GM19351 (cell line): Measurements from ENCODE around the gene MYO7B.

ENCODE experiments used
- ATAC-seq: cut with Tn5 transposase; IDR thresholded peaks from one replicate; pipeline ENCODE4 v1.9.1; 2021; ENCODE audit warnings: mild to moderate bottlenecking, moderate library complexity; ENCODE audit not compliant: unreplicated experiment

The MYO7B gene

DNA sequence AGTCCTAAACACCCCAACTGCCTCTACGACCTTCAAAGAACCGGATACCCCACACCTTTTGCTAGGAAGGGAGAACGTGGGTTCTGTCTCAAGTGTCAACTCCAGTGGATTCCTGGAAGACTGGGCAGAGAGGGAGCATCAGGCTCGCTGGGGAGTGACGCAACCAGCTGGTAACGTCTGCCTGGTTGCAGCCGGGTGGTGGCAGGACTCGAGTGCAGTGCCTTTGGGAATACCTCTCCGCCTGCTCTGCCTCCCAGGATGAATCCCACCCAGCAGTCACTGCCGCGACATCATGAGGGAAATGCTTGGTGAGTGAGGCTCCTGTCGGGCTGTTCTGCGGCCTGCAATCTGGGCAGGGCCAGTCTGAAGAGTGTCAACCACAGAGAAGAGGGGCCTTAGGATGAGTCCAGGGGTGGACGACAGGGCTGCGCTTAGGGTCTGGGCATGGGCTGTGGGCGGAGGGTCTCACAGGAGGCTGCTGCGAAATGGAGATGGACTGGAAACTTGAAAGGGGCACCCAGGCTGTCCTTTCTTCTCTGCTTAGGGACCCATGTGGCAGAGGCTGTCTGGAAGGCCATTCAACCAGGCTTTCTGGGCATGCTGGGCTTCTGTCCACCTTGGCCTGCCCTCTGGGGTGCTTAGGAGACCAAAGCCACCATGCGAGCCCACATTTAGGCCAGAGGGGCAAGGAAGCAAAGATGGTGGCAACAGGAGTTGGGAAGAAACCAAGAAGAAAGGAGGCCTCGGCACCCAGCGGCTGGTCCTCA, 123.3 kb downstream of the MYO7B start:
- ATAC-seq, result no peak

DNA sequence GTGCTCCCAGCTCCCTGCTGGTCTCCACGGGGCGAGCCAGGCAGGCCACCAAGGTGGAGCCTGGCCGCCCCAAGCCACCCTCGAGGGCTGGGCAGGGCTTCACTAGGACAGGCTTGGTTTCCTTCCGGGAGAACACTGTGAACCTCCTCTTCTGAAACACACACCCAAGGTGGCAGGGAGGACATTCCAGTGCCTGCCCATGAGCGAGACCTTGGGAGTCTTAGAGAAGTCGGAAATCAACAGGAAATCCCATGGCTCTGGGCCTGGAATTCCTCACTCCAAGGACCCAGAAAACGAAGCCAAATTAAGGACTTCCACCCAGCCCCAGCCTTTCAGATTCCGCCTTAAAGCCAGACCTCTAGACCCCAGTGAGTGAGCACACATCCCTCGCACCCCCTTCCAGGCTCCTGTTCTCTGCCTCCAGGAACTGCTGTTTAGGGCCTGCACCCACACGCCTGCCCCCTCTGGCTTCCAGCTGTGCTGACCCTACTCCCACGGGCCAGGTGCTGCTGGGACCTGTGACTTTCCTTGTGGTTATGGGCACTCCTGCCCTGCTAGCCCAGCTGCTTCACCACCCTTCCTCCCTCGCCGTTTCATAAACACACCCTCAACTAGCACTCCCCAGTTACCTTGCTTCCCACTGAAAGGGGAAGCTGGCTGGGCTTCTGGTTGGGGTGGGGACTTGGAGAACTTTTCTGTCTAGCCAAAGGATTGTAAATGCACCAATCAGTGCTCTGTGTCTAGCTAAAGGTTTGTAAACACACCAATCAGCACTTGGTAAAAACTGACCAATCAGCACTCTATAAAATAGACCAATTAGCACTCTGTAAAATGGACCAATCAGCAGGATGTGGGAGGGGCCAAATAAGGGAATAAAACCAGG, 124.2 kb downstream of the MYO7B start:
- no peak for ATAC-seq

- ATAC-seq, result no peak
These were observed 124.8 kb downstream of the MYO7B start for GRCh38 chr2:127660291-127660578.

- ATAC-seq, result no peak
These were observed 125.7 kb downstream of the MYO7B start for GRCh38 chr2:127661072-127661649.

- no peak for ATAC-seq
These were observed 126.5 kb downstream of the MYO7B start for GRCh38 chr2:127661949-127662510.

DNA sequence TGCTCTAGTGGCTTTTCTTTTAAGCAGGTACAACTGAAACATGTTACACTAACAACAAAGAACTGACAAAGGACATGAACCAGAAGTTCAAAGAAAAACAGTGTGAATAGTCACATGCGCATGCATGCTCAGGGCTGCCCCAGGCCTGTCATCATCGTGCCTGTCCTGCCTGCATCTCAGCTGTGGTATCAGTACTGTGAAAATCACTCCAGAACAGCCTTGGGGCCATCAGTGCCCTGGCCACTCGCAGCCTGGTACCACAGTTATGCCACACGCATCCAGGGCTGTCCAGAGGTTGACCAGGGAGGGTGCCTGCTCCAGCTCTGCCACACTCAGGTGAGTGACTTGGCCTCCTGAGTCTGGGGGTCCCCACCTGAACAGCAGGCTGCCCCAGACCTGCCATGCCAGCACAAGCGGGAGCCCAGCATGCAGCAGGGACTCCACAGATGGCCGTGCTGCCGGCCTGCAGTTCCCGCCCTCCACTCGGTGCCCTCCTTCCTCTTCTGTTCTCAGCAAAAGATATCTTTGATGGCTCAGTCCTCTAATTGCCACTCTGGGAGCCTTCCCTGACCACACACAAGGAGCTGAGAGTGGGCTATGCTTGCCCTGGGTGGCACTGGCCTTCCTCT, 127.6 kb downstream of the MYO7B start:
- no peak for ATAC-seq

DNA sequence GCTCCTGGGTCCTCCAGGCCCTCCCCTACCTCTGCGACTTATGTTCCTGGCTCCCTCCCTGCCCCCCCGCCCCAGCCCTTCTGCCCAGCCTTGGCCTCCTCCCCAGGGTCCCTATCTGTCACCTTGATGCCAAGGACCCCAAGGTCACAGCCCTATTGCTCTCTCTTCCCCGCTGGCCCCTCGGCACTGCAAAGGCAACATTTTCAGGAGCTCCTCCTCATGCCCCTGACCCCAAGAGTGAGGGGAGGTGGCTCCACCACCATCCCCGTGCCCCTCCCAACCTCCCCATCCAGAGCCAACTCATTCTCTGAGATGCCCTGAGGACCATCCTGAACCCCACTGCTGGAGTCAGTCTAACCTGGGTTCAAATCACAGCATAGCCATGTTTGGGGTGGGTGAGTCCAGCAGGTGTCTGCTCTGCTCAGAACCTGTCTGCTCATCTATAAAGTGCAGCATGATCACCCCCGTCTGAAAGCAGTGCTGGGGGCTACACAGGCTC, 128.1 kb downstream of the MYO7B start:
- no peak for ATAC-seq

DNA sequence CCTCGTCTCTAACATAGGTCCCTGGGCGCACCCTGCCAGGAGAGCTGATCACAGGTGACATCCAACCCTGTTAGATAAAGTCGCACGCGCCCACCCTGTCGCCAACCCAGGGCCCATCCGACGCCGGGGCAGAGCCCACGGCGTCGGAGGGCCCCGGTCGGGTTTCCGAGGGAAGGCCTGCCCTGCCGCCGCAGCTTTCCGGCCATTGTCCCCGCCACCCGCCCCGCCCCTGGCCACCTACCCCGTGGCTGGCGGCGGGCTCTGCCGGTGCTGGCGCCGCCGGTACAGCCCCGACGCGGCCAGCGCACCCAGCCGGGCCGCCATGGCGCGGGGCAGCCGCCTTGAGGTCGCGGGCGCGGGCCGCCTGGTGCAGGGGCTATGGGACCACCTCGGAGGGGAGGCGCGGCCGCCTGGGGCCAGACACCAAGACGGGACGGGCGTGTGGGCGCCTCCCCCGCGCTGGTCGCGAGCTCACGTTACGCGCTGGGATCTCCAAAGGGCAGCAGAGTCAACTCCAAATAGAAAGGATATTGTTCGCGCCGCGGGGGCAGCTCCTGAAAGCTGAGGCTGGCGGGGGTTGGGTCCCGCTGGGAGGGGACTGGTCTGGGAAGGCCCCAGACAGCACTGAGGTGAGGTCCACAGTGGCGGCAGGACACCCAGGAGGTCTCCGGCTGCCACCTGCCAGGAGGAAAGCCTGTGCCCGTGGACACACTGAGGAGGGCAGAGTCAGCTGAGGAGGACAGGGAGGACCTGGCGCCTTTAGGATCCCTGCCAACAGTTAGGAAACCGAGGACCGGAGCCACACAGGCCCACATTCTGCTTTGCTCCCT, 128.8 kb downstream of the MYO7B start:
- no peak for ATAC-seq

DNA sequence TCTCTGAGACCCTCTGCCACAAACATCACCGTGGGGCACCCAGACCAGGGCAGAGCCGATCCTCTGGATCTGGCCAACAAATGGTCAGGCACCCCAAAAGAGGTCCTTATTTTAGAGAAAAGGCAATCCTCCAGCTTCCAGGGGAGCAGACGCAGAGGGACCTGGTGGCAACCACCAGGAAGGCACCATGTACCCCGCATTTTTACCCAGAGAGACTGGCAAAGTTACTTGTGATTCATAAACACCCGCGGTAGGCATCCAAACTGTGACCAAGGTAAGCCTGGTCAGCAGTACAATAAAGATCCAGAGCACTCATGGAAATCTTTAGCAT, 129.4 kb downstream of the MYO7B start:
- ATAC-seq, result no peak

DNA sequence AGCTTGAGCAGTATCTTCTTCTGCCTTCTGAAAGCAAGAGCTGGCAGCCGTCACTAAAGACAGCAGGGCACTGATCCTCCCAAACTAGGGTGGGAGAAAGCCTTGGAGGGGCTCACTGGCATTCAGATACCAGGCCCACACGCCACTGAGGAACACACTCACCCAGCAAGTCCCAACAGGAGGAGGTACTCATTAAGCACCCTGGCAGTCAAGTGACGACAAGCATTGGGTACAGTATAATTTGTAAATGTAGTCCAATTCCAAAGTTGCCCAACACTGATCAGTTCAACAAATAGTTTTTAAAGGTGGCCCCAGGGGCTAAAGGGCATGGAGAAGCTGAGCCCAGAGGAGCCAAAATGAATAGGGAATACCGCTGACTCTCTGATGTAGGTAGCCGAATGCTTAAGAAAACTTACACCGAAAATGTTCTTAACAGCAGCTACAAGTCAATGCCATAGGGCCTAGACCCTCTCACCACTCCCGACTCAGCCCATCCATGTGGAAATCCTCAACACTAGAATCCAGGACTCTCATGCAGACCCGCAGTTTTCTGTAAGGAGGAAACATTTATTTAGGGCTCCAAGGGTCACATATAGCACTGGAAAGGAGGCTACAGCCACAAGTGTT, 129.9 kb downstream of the MYO7B start:
- no peak for ATAC-seq

DNA sequence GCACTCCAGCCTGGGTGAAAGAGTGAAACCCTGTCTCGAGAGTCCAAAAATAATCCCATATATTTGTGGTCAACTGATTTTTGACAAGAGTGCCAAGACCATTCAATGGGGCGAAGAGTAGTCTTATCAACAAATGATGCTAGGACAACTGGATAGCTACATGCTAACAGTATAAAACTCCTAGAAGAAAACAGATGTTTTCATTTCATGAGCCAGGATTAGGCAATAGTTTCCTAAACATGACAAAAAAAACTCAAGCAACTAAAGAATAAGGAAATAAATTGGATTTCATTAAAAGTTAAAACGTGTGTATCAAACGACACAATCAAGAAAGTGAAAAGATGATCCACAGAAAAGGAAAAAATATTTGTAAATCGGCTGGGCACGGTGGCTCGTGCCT, 133.6 kb downstream of the MYO7B start:
- no peak for ATAC-seq

GRCh38 chr2:127670055-127670956, 134.8 kb downstream of the MYO7B start:
- ATAC-seq, result no peak

DNA sequence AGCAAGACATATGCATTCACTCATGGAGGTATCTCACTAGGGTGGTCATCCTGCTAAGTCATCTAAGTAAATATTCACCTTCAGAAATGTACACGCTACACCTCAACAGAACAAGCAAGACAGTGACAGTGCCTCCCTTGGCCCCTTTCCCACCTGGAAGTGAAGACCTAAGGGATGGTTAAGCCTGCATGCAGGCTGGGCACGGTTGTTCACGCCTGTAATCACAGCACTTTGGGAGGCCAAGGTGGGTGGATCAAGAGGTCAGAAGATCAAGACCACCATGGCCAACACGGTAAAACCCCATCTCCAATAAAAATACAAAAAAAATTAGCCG, 135.4 kb downstream of the MYO7B start:
- no peak for ATAC-seq

DNA sequence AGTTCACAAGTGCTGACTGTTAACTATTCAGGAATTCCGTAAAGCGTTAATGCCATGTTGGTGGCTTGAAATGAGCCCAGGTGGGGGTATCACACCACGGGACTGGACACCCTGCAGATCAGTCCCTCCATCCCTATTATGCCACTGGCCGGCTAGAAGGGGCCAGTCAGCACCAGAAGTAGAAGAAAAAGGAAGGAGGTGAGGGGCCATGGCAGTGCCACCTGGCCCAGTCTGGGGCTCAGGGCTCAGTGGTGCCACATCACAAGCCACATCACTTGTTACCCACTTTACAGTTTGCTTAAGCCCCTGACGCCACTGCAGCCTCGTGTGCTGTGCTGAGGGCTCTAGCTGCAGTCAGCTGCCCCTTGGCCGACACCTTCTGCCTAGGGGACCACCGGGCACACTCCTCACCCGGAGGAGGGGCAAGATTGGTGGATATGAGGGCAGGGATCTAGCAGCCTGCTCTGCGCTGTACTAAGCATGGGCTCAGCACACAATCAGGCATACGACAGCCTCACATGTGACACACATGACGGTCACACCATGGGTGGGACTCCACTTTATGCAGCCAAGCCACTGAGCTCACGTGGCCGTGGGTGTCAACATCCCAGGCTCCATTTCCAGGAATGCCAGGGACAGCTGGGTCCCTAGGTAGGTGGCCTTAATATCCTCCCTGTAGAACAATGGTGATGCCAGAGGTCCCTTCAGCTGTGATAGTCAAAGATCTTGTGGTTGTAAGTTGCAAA, 136.2 kb downstream of the MYO7B start:
- ATAC-seq, result no peak

DNA sequence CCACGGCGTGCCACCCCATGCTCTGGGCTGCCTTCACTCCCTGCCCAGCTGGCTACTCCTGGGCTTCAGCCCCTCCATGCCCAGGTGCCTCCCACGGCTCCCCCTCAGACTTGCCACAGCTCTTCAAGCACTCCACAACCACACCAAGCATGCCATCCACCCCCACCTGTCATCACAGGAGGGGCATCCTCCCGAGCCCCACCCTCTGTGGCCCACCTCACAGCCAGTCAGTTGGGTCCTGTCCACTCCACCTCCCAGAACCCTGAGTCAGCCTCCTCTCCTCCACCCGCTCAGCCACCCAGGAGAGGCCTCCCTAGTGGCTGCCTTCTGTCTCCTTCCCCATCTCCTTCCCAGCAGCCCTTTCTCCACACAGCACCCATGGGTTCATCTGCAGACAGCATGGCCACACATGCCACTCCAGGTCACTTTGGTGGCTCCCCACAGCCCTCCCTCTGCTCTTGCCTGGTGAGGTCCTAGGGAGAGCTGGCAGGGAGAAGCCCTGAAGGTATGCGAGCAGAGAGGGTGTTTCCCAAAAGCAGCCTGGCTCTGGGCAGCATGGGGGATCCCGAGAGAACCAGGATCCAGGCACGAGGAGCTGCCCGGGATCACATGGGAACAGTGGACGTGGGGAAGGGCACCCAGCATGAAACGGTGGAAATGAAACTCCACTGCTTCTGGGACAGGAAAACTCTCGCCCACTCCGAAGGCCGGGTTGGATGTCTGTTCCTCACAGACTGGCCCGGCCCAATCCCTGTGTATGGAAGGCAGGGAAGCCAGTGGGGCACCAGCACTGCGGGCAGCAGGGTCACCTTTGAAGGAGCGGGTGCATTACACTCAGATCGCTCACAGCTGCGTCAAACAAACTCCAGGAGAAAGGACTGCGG, 137.1 kb downstream of the MYO7B start:
- ATAC-seq, result no peak

GRCh38 chr2:127673291-127674069, 138.0 kb downstream of the MYO7B start:
- no peak for ATAC-seq
